Ureter (tissue), 1 donor: ENCODE measurements around the gene SERTAD3. TPM values are rescaled to one million over a fixed set of nuclear protein-coding genes. Genes with fewer than 3 reads are reported as not detected.
"Not testable (repeated sequence)": the region's sequence is repeated elsewhere in the genome, so short reads cannot be mapped to it uniquely, and the experiment has no call there.

Source experiments
- DNase-seq: peaks from one replicate; pipeline ENCODE4 v3.0.0-alpha.2; 2020; ENCODE audit warnings: low spot score
- total RNA-seq: library from RNA; stranded (reverse); gene quantifications from one replicate; pipeline ENCODE4 v1.2.4, GENCODE V29; 2023
- donor health status: DM: yes; HTN: yes; CAD: no.

Gene SERTAD3
- 34.3 TPM for total RNA-seq

DNA sequence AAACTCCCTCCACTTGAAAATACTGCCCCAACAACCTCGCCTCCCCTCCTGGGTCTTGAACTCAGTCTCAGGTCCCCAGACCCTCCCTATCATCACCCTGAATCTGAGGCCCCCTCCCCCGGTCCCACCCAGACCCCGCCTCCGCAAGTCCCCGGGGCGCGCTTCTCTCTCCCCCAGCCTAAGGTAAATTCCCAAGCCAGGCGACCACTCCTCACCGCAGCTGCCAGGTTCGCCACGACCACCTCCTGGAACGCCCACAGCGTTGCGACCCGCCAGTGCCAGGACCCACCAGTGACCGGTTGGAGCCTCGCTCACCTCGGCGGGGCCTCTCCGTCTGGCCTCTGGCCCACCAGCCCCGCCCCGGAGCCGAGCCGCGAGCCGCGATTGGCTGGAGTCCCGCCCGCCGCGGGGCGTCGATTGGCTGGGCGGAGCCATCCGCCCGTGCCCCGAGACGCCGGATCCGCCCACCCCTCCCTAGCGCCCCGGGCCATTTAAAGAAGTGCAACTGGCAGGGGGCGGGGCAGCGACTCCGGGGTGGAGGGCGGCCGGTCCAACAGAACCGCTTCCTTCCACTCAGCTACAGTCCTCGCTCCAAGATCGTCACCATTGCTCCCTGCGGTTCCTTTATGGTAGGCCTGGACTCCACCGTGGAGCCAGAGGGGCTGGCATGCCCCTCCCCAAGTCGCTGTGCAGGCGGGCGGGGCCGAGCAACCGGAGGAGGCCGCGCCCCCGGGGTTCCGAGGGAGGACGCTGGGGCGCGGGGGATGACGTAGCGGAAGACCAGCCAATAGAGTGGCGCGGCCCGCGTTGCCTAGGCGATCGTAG lies at the start of gene SERTAD3:
TSS of gene SERTAD3 (minus strand) at position 336 of the 825 bp plus-strand sequence. CDS start 2,255 bp downstream, outside the sequence.
- peak; percentile 98 for DNase-seq

GRCh38 chr19:40493778-40494177 lies 49.6 kb upstream of the SERTAD3 start:
- DNase-seq: no peak

DNA sequence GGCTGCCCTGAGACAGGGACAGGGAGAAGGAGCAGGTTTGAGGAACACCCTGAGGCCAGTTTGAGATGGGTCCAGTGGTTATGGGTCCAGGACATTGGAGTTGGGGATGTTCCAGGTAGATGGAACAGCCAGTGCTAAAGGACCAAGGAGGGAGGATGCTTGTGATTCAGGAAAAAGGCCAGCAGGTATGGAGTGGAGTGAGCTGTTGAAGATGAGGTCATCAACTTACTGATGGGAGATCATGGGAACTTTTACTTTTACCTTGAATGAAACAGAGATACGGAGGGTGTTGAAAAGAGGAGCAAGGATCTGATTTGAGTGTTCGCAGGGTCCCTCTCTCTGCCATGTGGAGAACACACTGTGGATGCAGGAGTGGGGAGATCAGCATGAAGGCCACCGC lies 48.1 kb upstream of the SERTAD3 start:
- DNase-seq: no peak

DNA sequence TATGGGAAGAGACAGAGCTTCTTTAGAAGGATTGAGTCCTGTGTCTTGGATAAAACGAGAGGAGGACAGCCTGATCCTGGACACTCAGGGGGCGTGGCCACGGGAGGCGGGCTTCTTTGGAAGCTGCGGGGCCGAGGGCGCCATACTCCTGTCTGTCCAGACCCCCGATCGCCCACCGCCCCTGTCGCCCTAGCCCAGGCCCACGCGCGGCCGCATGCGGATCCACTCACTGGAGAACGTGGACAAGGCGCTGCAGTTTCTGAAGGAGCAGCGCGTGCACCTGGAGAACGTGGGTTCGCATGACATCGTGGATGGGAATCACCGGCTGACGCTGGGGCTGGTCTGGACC lies 45.7 kb upstream of the SERTAD3 start:
- DNase-seq: no peak

- no peak for DNase-seq
Observed at GRCh38 chr19:40486017-40486416, 41.9 kb upstream of the SERTAD3 start.

GRCh38 chr19:40475878-40476644 lies 31.9 kb upstream of the SERTAD3 start:
- DNase-seq: not testable (repeated sequence)

DNA sequence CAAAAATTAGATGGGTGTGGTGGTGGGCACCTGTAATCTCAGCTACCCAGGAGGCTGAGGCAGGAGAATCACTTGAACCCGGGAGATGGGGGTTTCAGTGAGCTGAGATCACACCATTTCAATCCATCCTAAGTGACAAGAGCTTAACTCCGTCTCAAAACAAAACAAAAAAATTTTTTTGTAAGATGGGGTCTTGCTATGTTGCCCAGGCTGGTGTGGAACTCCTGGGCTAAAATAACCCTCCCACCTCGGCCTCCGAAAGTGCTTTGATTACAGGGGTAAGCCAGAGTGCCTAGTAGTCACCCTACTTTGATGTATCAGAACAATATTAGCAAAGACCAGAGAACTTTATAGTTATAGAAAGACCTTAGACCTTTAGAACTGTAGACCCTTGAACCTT lies 30.6 kb upstream of the SERTAD3 start:
- DNase-seq: no peak

DNA sequence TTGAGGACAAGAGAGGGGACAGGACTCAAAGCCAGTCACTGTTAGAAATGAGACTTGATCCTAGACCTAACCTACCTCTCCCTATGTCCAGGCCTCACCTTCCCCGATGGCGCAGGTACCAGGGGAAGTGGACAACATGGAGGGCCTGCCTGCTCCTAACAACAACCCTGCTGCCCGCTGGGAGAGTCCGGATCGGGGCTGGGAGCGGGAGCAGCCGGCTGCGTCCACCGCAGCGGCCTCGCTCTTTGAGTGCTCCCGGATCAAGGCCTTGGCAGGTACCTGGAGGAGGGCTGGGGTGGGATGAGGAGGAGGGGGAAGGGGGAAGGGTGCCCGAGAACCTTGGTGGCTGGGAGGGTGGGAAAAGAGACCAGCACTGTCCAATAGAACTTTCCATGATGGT lies 28.4 kb upstream of the SERTAD3 start:
- DNase-seq: no peak

- no peak for DNase-seq
Observed at GRCh38 chr19:40471111-40471510, 27.0 kb upstream of the SERTAD3 start.

DNA sequence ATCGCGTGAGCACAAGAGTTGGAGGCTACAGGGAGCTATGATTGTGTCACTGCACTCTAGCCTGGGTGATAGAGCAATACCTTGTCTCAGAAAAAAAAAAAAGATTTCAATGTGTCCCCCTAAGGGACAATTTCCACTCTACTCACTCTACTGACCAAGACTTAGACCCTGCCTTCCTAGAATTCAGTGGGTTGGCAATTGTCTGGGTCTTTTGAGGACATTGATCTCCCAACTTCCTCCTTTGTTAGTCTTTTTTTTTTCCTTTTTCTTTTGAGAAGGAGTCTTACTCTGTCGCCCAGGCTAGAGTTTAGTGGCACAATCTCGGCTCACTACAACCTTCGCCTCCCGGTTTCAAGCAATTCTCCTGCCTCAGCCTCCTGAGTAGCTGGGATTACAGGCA lies 24.9 kb upstream of the SERTAD3 start:
- no peak for DNase-seq

GRCh38 chr19:40466985-40467734 lies 23.0 kb upstream of the SERTAD3 start, which contains the start of gene SPTBN4:
Gene SPTBN4, plus strand, starts transcription at chr19:40467001. Its CDS starts 5,621 bp downstream, at chr19:40472622.
- peak; percentile 58 for DNase-seq

- no peak for DNase-seq
Observed at GRCh38 chr19:40466219-40466984, 22.3 kb upstream of the SERTAD3 start.

DNA sequence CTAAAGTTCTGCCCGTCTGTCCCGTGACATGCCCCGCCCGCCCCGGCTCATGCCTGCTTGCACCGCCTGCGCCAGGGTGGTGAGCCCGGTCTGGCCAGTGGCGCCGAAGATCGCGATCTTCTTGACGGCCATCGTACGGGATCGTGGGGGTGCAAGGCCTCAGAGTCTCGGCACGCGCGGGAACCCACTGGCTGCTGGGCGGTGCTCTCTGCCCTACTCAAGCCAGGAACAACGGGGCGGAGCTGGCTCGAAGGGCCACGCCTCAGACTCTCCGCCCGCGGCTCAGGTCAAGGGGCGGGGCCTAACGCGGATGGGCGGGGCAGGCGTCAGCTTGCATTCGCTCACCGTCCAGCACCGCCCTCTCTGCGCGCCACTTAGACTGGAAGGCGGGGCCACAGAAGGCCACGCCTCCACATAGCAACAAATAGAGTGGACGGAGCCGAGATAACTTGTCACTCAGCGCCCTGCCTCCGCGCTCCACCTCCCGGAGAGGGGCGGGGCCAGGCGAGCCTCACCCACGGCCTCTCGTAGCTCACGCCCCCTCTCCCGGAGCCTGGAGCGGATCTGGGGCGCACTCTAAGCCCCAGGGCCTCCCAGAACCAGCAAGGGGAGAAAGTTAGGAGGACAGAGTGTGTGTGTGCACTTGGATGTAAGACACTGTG lies 21.6 kb upstream of the SERTAD3 start, which contains the start of gene BLVRB:
TSS of gene BLVRB (minus strand) at position 189 of the 662 bp plus-strand sequence. CDS start at position 132, 57 bp downstream.
- DNase-seq: peak; percentile 99

DNA sequence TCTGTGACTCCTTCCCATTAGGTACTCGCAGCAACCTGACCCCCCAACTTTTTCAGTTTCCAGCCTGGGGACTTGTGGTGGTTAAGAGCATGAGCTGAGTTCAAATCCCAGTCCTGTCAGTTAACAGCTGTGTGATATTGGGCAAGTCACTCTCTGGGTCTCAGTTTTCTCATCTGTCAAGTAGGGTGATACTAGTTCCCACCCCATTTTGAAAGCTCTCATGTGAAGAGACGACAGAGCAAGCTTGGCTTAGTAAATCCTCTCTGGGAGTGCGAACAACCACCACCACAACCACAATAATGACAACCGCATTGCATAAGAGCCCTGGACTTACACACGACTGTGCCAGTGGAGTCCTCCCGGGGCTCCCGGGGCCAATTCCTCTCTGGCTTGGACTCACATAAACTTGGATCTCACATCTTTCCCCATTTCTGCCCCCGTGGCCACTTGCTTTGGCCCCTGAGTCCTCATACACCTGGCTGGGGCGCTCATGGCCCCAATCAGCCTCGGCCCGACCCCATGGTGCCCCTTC lies 21.0 kb upstream of the SERTAD3 start:
- DNase-seq: no peak

- DNase-seq: peak; percentile 91
Observed at GRCh38 chr19:40464059-40465024, 20.2 kb upstream of the SERTAD3 start.

DNA sequence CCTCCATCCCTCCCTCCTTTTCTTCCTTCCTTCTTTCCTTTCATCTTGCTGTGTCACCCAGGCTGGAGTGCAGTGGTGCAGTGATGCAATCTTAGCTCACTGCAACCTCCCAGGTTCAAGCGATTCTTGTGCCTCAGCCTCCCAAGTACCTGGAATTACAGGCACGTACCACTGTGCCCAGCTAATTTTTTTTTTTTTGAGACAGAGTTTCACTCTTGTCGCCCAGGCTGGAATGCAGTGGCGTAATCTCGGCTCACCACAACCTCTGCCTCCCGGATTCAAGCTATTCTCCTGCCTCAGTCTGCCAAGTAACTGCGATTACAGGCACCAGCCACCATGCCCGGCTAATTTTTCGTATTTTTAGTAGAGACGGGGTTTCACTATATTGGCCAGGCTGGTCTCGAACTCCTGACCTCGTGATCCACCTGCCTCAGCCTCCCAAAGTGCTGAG lies 19.5 kb upstream of the SERTAD3 start:
- DNase-seq: not testable (repeated sequence)

GRCh38 chr19:40461669-40462221 lies 17.6 kb upstream of the SERTAD3 start:
- DNase-seq: no peak

DNA sequence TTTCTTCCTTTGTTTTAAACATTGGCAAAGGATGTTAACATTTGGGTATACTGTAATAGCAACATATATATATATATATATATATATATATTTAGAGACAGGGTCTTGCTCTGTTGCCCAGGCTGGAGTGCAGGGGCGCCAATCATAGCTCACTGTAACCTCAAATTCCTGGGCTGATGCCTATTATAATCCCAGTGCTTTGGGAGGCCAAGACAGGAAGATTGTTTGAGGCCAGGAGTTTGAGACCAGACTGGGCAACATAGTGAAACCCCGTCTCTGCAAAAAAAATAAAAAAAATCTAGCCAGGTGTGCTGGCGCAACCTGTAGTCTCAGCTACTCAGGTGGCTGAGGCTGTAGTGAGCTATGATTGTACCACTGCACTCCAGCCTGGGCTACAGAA lies 16.1 kb upstream of the SERTAD3 start:
- no peak for DNase-seq

GRCh38 chr19:40458597-40458974 lies 14.5 kb upstream of the SERTAD3 start:
- no peak for DNase-seq
